Smooth muscle cell (in vitro differentiated cells): Measurements from ENCODE around the gene RPN1. TPM values are rescaled to one million over a fixed set of nuclear protein-coding genes. Genes with fewer than 3 reads are reported as not detected.

Experiments
- DNase-seq: peaks from one replicate; lab custom pipeline; 2025; ENCODE audit not compliant: unreplicated experiment; lab: John Stamatoyannopoulos, UW
- H2AFZ ChIP-seq: fragments of 200-600 bp; sonication (generic); 2 replicates; pipeline ENCODE4 v1.6.0; 2016; ENCODE audit warnings: antibody characterized with exemption, low read depth, mild to moderate bottlenecking
- H3F3A ChIP-seq: fragments of 200-600 bp; sonication (generic); 2 replicates; pipeline ENCODE4 v1.6.0; 2017; ENCODE audit warnings: antibody characterized with exemption, low read depth
- H3K27ac ChIP-seq: fragments of 200-600 bp; sonication (generic); 2 replicates; pipeline ENCODE4 v1.5.1; 2016; ENCODE audit warnings: low read depth, mild to moderate bottlenecking
- H3K27me3 ChIP-seq: fragments of 200-600 bp; sonication (generic); 2 replicates; pipeline ENCODE4 v1.6.1; 2016; ENCODE audit warnings: low read depth, mild to moderate bottlenecking
- H3K36me3 ChIP-seq: fragments of 200-600 bp; sonication (generic); 2 replicates; pipeline ENCODE4 v1.5.1; 2016; ENCODE audit warnings: low read depth
- H3K4me1 ChIP-seq: fragments of 200-600 bp; sonication (generic); 2 replicates; pipeline ENCODE4 v1.5.1; 2016; ENCODE audit warnings: low read depth
- H3K4me2 ChIP-seq: fragments of 200-600 bp; sonication (generic); 2 replicates; pipeline ENCODE4 v1.6.0; 2016; ENCODE audit warnings: mild to moderate bottlenecking
- H3K4me3 ChIP-seq: fragments of 200-600 bp; sonication (generic); 2 replicates; pipeline ENCODE4 v1.5.1; 2016; ENCODE audit warnings: mild to moderate bottlenecking
- H3K79me2 ChIP-seq: fragments of 200-600 bp; sonication (generic); 2 replicates; pipeline ENCODE4 v1.6.0; 2016; ENCODE audit warnings: low read depth, mild to moderate bottlenecking
- H3K9ac ChIP-seq: fragments of 200-600 bp; sonication (generic); 2 replicates; pipeline ENCODE4 v1.6.0; 2016; ENCODE audit warnings: low read depth
- H3K9me3 ChIP-seq: fragments of 200-600 bp; sonication (generic); replicated peaks from 2 replicates; pipeline ENCODE4 v1.5.1; 2016; ENCODE audit warnings: low read depth
- H4K20me1 ChIP-seq: fragments of 200-600 bp; sonication (generic); 2 replicates; pipeline ENCODE4 v1.6.0; 2016; ENCODE audit warnings: low read depth
- CTCF ChIP-seq: fragments of 200-600 bp; sonication (generic); IDR thresholded peaks from 2 replicates; pipeline ENCODE4 v1.5.1; 2017; ENCODE audit warnings: borderline replicate concordance, mild to moderate bottlenecking, antibody characterized with exemption; ENCODE audit not compliant: insufficient read depth, poor library complexity, severe bottlenecking
- WGBS: methylation state at CpG from one replicate; pipeline ENCODE4 v1.1.7; 2016; ENCODE audit warnings: low lambda C conversion rate; 5-methylcytosine and 5-hydroxymethylcytosine counted together
- polyA plus RNA-seq: library from polyadenylated mRNA; unstranded; fragments of >200 nt; fragmentation: Nextera tagmentation; extraction: Ambion mirVana; gene quantifications from 2 replicates; pipeline ENCODE4 v1.2.1, GENCODE V29; 2016
- total RNA-seq: library from RNA; depleted of rRNA; stranded (reverse); fragments of >200 nt; gene quantifications from 2 replicates; pipeline ENCODE4 v1.2.3, GENCODE V29; 2014

RPN1 gene
- total and polyA plus RNA-seq, 2 experiments from 2014 or later, result 420 to 520 TPM

DNA sequence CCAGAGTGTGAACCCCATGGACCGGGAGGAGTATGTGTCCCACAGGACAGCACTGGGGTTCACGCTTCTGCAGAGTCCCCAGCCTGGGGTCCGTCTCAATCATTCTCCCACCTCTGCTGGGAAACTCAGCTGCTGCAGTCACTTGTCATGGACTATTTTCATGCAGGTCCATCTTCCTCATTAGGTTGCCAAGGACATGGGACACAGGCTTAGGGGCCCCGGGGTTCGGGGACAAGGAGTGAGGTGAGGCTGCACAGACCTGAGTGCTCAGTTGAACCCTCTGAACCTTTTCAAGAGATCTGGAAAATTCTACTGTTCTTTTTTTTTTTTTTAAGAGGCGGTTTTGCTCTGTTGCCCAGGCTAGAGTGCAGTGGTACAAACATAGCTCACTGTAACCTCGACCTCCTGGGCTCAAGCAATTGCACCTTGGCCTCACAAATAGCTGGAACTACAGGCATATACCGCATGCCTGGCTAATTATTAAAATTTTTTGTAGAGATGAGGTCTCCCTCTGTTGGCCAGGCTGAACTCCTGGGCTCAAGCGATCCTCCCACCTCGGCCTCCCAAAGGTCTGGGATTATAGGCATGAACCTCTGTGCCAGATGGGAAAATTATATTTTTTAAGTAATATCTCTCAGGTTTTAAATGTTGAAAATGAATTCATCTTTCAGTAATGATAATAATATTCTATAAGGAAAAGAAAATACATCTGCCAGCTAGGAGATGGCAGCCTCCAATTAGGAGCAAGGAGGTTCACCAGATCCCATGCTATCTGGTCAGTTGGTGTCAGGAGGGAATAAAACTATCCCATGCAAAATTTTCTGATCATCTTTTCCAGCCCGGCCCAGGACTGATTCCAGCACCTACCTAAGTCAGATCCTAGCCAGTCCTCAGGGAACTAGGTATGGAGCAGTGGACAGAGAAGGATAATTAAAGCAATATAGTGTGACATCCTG, 45.2 kb downstream of the RPN1 start:
- Histone ChIP-seq H3K4me2 (no peak overlapping the region), H3K4me3 (no peak overlapping the region), H4K20me1 (no peaks in the 10 kb centered on the region), H3K27me3 (no peaks in the 10 kb centered on the region), H3F3A (no peaks in the 10 kb centered on the region), H3K79me2 (no peaks in the 10 kb centered on the region), H3K4me1 (no peaks in the 10 kb centered on the region), H2AFZ (no peak overlapping the region), H3K27ac (no peak overlapping the region), H3K36me3 (no peaks in the 10 kb centered on the region), H3K9me3 (no peaks in the 10 kb centered on the region), H3K9ac (no peak overlapping the region)
- TF ChIP-seq CTCF, result no peak
- WGBS, result 89% methylated on average over 11 of the region's 11 CpGs
- no peak for DNase-seq

GRCh38 chr3:128603811-128604775, 46.5 kb downstream of the RPN1 start:
- 88% methylated on average over 19 of the region's 20 CpGs for WGBS
- no peak overlapping the region for H3K4me2 ChIP-seq
- no peak overlapping the region for H3K27ac ChIP-seq
- no peaks in the 10 kb centered on the region for H3K9me3 ChIP-seq
- H3K27me3 ChIP-seq, result no peaks in the 10 kb centered on the region
- H4K20me1 ChIP-seq, result no peaks in the 10 kb centered on the region
- no peaks in the 10 kb centered on the region for H3K36me3 ChIP-seq
- H3K4me3 ChIP-seq, result no peak overlapping the region
- no peak for DNase-seq
- no peak for TF ChIP-seq CTCF
- H3K4me1 ChIP-seq, result no peaks in the 10 kb centered on the region
- H2AFZ ChIP-seq, result no peak overlapping the region
- no peak overlapping the region for H3K9ac ChIP-seq
- no peaks in the 10 kb centered on the region for H3K79me2 ChIP-seq
- no peaks in the 10 kb centered on the region for H3F3A ChIP-seq

DNA sequence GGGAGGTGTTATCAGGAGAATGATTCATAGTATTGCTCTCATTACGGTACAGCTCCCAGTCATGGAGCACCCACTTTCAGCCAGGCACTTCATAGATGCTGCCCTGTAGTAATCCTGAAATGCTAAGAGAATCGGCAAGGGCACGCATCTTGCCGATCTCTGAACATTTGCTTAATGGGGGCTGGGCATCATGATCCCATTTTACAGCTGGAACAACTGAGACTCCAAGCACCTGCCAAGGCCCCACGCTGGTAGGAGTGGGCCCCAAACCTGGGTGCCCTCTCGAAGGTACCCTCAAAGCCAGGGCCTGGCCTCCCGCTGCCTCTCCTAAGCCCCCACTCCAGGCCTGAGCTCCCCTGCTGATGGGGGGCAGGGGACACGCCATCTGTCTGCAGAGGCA, 47.3 kb downstream of the RPN1 start:
- no peak overlapping the region for H3K27ac ChIP-seq
- H3K4me1 ChIP-seq, result no peaks in the 10 kb centered on the region
- H3K27me3 ChIP-seq, result no peaks in the 10 kb centered on the region
- no peaks in the 10 kb centered on the region for H4K20me1 ChIP-seq
- no peak overlapping the region for H3K4me3 ChIP-seq
- H2AFZ ChIP-seq, result no peak overlapping the region
- no peaks in the 10 kb centered on the region for H3F3A ChIP-seq
- H3K36me3 ChIP-seq, result no peaks in the 10 kb centered on the region
- no peaks in the 10 kb centered on the region for H3K9me3 ChIP-seq
- no peak overlapping the region for H3K4me2 ChIP-seq
- no peak for DNase-seq
- 97% methylated on average over 8 of the region's 8 CpGs for WGBS
- H3K9ac ChIP-seq, result no peak overlapping the region
- no peaks in the 10 kb centered on the region for H3K79me2 ChIP-seq
- no peak for TF ChIP-seq CTCF
